GM19099 (cell line): ENCODE results near the gene MEAK7.

Experiments used
- POLR2A ChIP-seq: IDR thresholded peaks from 3 replicates; pipeline ENCODE4 v1.6.1; 2011; ENCODE audit warnings: low read depth; ENCODE audit not compliant: insufficient read length; ENCODE audit errors: extremely low read depth

MEAK7 gene

DNA sequence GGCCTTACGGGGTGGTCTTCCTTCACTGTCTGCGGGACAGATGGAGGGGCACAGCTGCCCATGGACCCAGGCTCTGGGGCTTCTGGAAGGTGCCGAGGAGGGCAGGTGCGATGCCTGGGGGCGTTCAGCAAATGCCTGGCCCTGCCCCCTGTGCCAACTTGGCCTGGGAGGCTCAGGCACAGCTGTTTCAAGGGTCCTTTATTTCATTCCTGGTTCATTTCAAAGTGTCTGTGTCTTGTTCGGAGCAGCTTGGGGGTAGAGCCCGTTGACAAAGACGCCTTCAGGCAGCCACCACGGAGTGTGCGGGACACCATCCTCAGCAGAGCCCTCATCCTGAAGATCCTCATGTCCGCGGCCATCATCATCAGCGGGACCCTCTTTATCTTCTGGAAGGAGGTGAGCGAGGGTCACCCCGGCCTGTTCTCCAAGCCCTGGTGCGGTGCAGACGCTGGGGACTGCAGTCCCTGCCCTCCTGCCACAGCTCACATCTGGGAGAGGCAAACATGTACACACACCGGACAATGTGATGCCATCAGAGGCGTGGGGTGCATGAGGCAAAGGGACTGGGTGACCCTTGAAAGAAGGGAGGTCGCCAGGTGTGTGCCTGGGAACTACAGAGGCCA, 43.9 kb downstream of the MEAK7 start:
- TF ChIP-seq POLR2A = no peak

GRCh38 chr16:84459941-84460405, 44.5 kb downstream of the MEAK7 start:
- TF ChIP-seq POLR2A = no peak

GRCh38 chr16:84459533-84459894, 44.9 kb downstream of the MEAK7 start:
- no peak for TF ChIP-seq POLR2A

DNA sequence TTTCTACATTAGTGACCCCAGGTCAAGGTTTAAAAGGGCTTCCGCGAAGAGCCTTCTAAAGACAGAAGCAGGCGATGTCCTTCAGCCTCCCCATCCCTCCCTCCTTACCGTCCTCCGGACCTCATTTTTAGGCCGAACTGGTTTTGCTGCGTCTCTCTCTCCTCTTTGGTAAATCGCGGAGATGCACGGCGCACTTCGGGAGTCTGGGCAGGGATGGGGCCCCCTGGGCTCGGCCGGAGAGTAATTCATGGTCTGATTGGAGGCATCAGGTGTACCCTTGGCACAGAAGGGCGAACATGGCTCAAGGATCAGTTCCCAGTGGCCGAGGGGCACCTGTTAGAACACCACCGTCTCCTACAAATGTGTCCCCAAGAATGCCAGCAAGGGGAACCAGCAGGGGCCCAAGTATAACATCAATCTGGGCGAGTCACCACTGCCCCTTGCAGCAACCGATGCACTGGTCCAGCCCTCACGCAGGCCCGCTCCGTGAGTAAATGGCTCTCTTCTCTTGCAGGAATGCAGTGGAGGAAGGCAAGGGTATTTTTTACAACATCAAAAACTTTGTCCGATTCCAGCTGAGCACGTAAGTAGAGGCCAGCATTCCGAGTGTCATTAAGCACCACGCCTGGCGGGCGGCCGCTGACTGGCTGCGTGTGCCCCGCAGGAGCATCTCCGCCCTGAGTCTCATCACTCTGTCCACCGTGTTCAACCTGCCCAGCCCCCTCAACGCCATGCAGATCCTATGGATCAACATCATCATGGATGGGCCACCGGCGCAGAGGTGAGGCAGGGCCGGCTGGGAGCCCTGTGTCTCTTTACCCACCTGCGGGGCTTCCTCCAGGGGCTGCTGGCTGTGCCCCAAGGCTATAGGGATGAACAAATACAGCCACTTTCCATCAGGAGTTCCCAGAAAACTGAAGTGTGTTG, 45.6 kb downstream of the MEAK7 start:
- TF ChIP-seq POLR2A = no peak

DNA sequence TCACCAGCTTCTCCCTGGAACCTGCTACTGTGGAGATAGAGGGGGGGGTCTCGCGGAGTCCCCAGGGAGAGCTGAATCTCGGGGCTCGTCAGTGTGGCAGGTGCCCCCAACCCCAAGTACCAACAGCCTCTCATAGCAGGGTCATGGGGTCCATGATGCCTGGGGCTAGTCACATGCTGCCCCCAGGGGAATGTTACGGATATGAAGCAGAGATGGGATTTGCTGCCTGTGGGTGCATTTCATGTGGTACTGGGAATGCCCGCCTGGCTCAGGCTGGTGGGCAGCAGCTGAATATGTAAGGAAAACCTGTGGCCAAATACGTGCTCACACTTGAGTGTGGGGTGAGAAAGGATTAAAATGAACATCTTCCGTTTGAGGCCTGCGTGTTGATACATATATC, 49.4 kb downstream of the MEAK7 start:
- no peak for TF ChIP-seq POLR2A
